GM12892 (cell line): ENCODE data around the gene PDCD1LG2.
A peak's percentile ranks its signal among the peaks of the same experiment; 100 is the strongest.

Experiments
- DNase-seq: peaks from one replicate; pipeline ENCODE4 v3.0.0; 2011; ENCODE audit not compliant: insufficient read length
- FAIRE-seq: peaks from 2 replicates; lab custom pipeline; 2011; peaks lifted over from hg19 to GRCh38; lab: Jason Lieb, UNC
- POLR2A ChIP-seq: IDR thresholded peaks from 2 replicates; pipeline ENCODE4 v1.6.1; 2011; ENCODE audit warnings: low read depth, low read length, control low read depth
- POLR2AphosphoS5 ChIP-seq: IDR thresholded peaks from 2 replicates; pipeline ENCODE4 v1.6.1; 2011; ENCODE audit warnings: low read depth, low read length, control low read depth
- TAF1 ChIP-seq: IDR thresholded peaks from 2 replicates; pipeline ENCODE4 v1.6.1; 2011; ENCODE audit warnings: low read depth, mild to moderate bottlenecking, control low read depth, low read length, borderline replicate concordance

PDCD1LG2 gene

DNA sequence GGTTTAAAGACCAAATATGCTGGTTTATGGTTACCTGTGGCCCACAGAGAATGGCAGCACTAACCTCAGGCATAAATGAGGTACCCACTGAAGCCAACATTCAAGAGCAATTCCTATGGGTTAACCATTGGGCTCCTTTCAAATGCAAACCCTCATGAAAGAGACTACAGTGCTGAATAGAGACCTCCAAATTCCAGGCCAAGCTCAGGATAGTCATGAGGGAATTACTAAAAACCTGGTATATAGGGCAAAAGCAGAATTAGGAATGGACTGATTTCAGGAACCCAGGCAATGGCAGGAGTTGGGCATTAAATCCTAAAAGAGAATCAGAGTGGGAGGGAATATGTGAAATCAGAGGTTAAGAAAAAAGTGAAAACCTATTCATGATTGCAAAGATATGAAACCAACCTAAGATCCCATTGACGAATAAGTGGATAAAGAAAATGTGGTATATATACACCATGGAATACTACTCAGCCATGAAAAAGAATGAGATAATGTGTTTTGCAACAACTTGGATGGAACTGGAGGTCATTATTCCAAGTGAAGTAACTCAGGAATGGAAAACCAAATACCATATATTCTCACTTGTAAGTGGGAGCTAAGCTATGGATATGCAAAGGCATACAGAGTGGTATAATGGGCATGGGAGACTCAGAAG is 51.6 kb downstream of the PDCD1LG2 start:
- TF ChIP-seq POLR2AphosphoS5 = no peak
- no peak for TF ChIP-seq TAF1
- TF ChIP-seq POLR2A = no peak
- DNase-seq (no peak), FAIRE-seq (no peak)

GRCh38 chr9:5562806-5563416 is 52.6 kb downstream of the PDCD1LG2 start:
- DNase-seq = no peak
- FAIRE-seq = peak; percentile 62
- TF ChIP-seq TAF1 = no peak
- TF ChIP-seq POLR2A = no peak
- TF ChIP-seq POLR2AphosphoS5 = no peak

DNA sequence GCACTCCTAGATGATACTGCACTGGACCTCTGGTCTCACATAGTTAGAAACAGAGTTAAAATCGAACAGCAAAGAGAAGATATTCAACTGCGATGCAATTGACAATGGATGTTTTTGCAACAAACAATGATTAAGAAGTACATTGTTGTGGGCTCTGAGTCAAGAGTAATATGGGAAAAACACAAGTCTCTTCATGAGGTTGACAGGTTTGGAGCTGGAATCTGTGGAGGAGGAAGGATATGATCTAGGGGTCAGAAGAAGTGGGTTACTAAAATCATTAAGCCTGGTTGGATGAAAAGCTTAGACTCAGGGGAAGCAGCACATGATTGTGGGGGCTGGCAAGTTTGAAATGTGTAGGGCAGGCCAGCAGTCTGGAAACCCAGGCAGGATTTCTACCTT is 53.1 kb downstream of the PDCD1LG2 start:
- TF ChIP-seq POLR2A (no peak), TAF1 (no peak), POLR2AphosphoS5 (no peak)
- FAIRE-seq (peak; percentile 38), DNase-seq (no peak)

- DNase-seq (no peak), FAIRE-seq (peak; percentile 66)
- TF ChIP-seq POLR2A = no peak
- TF ChIP-seq TAF1 = no peak
- no peak for TF ChIP-seq POLR2AphosphoS5
Observed at GRCh38 chr9:5563886-5564285, 53.6 kb downstream of the PDCD1LG2 start.

DNA sequence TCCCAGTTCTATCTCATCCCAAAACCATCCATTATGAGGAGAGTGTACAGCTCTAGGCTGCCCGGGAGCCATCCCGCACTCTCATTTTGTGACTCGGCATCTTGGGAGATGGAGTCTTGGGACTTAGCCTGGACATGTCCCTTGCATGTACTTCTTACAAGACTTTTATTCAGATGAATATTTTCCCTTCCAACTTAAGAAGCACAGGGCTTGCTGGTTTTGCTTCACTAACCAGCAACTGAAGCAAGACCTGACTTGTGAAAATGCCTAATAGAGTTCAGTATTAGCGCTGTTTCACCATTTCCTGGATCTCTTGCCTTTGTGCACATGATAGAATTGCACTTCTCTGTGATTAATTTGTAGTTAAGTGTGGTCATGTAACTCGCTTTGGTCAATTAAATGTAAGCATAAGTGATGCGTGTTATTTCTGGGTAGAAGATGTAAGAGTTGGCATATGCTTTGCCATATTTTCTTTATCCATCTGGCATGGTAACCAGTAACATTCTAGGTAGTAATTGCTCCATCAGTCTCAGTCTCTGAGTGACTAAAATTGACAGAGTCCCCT is 55.8 kb downstream of the PDCD1LG2 start:
- FAIRE-seq (peak; percentile 94), DNase-seq (no peak)
- no peak for TF ChIP-seq POLR2AphosphoS5
- no peak for TF ChIP-seq POLR2A
- no peak for TF ChIP-seq TAF1

DNA sequence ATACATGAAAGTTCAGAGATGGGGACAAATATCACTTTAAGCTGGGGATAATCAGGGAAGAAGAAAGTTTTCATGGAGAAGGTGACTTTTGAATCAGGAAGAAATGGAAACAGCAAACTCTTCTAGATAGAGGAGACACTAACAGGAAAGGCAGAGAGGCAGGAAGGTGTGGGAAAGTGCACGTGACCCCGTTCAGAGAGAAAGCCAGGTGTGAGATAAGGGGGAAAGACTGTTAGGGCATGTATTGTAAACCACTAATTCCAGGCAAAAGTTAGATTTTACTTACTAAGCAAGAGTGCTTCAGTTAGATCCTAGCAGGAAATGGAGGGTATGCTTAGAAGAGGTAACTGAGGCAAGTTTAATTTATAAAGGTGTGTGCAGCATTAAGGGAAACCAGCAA is 58.5 kb downstream of the PDCD1LG2 start:
- FAIRE-seq (no peak), DNase-seq (no peak)
- TF ChIP-seq TAF1 = no peak
- TF ChIP-seq POLR2AphosphoS5 = no peak

- no peak for DNase-seq
- no peak for TF ChIP-seq POLR2AphosphoS5
- TF ChIP-seq TAF1 = no peak
- no peak for TF ChIP-seq POLR2A
- peak; percentile 9 for FAIRE-seq
Observed at GRCh38 chr9:5569409-5569808, 59.1 kb downstream of the PDCD1LG2 start.

GRCh38 chr9:5569891-5570290 is 59.6 kb downstream of the PDCD1LG2 start:
- DNase-seq (no peak), FAIRE-seq (no peak)
- TF ChIP-seq POLR2AphosphoS5 (no peak), POLR2A (no peak), TAF1 (no peak)

- no peak for FAIRE-seq
- TF ChIP-seq POLR2AphosphoS5 (no peak), POLR2A (no peak), TAF1 (no peak)
- DNase-seq = no peak
Observed at GRCh38 chr9:5571629-5572232, 61.4 kb downstream of the PDCD1LG2 start.

GRCh38 chr9:5574097-5574496 is 63.8 kb downstream of the PDCD1LG2 start:
- FAIRE-seq = no peak
- TF ChIP-seq TAF1 (no peak), POLR2A (no peak)
- no peak for DNase-seq

DNA sequence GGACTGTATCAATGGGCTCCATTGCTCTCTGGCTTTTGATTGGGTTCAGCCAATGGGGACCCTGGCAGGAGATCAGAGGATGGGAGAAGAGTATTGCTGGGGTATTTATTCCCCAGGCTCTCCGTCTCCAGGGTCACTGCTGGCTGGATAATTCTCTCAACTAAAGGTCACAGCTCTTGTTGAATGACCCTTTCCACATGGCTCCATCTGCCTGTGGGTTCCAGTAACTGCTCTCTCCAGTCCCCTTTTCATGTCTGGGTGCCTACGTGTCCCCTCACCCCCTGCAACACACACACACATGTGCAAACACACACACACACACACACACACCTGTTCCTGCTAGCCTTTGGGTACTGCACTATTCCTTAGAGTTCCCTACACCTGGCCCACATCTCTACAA is 64.7 kb downstream of the PDCD1LG2 start:
- DNase-seq = no peak

More for the DNA sequence above, 64.7 kb downstream of the PDCD1LG2 start:
- peak; percentile 84 for FAIRE-seq
- TF ChIP-seq POLR2A = no peak
- TF ChIP-seq TAF1 = no peak
- TF ChIP-seq POLR2AphosphoS5 = no peak
